HG02763 (cell line): ENCODE data around the gene LY86.
A peak's percentile ranks its signal among the peaks of the same experiment; 100 is the strongest.

Experiments
- ATAC-seq: cut with Tn5 transposase; IDR thresholded peaks from one replicate; pipeline ENCODE4 v1.9.1; 2021; ENCODE audit warnings: mild to moderate bottlenecking, moderate library complexity; ENCODE audit not compliant: unreplicated experiment

Gene LY86

GRCh38 chr6:6678811-6679210 lies 90.3 kb downstream of the LY86 start:
- ATAC-seq = no peak

- ATAC-seq = no peak
These were observed 91.1 kb downstream of the LY86 start for GRCh38 chr6:6679633-6680032.

GRCh38 chr6:6680526-6680925 lies 92.0 kb downstream of the LY86 start:
- no peak for ATAC-seq

GRCh38 chr6:6681075-6681849 lies 92.7 kb downstream of the LY86 start:
- ATAC-seq = no peak

GRCh38 chr6:6682225-6682624 lies 93.7 kb downstream of the LY86 start:
- ATAC-seq = no peak

- peak; percentile 82 for ATAC-seq
These were observed 95.7 kb downstream of the LY86 start for GRCh38 chr6:6683969-6684833.

- no peak for ATAC-seq
These were observed 96.9 kb downstream of the LY86 start for GRCh38 chr6:6685249-6686040.

- no peak for ATAC-seq
These were observed 97.7 kb downstream of the LY86 start for GRCh38 chr6:6686176-6686575.

- ATAC-seq = no peak
These were observed 98.5 kb downstream of the LY86 start for GRCh38 chr6:6686748-6687601.

GRCh38 chr6:6688283-6688682 lies 99.8 kb downstream of the LY86 start:
- ATAC-seq = no peak

GRCh38 chr6:6688951-6689350 lies 100.4 kb downstream of the LY86 start:
- ATAC-seq = no peak

- no peak for ATAC-seq
These were observed 101.1 kb downstream of the LY86 start for GRCh38 chr6:6689400-6690143.

- ATAC-seq = no peak
These were observed 101.6 kb downstream of the LY86 start for GRCh38 chr6:6690144-6690483.

- ATAC-seq = no peak
These were observed 105.9 kb downstream of the LY86 start for GRCh38 chr6:6694368-6694780.

GRCh38 chr6:6694825-6695624 lies 106.5 kb downstream of the LY86 start:
- no peak for ATAC-seq

- ATAC-seq = no peak
These were observed 107.2 kb downstream of the LY86 start for GRCh38 chr6:6695625-6696276.

GRCh38 chr6:6696867-6697531 lies 108.5 kb downstream of the LY86 start:
- ATAC-seq = no peak

- ATAC-seq = no peak
These were observed 109.1 kb downstream of the LY86 start for GRCh38 chr6:6697620-6698019.
